Fibroblast of mammary gland (primary cell): ENCODE measurements around the gene SERPINC1.
"Not testable (repeated sequence)": the region's sequence is repeated elsewhere in the genome, so short reads cannot be mapped to it uniquely, and the experiment has no call there.

ENCODE experiments used
- DNase-seq: peaks from one replicate; pipeline ENCODE4 v3.0.0-alpha.2; 2010; ENCODE audit warnings: low read depth
- H3K4me3 ChIP-seq: 2 replicates; pipeline ENCODE4 v1.5.1; 2011; ENCODE audit warnings: low read depth, mild to moderate bottlenecking, low read length, moderate library complexity; ENCODE audit not compliant: control insufficient read depth
- CTCF ChIP-seq: conservative IDR thresholded peaks from 2 replicates; pipeline ENCODE4 v1.5.1; 2011; ENCODE audit warnings: low read depth, low read length, inconsistent platforms; ENCODE audit not compliant: control insufficient read depth, insufficient read depth

SERPINC1 gene

GRCh38 chr1:173934440-173934839, 17.3 kb upstream of the SERPINC1 start:
- no peak for TF ChIP-seq CTCF
- no peak for DNase-seq
- H3K4me3 ChIP-seq: no peak overlapping the region

GRCh38 chr1:173930541-173930940, 13.4 kb upstream of the SERPINC1 start:
- not testable (repeated sequence) for DNase-seq, H3K4me3 ChIP-seq

GRCh38 chr1:173925306-173926242, 8.4 kb upstream of the SERPINC1 start:
- H3K4me3 ChIP-seq: no peak overlapping the region
- no peak for DNase-seq
- no peak for TF ChIP-seq CTCF

- no peak for TF ChIP-seq CTCF
- DNase-seq: no peak
- H3K4me3 ChIP-seq: no peak overlapping the region
These were observed 3.7 kb upstream of the SERPINC1 start for GRCh38 chr1:173920861-173921260.

GRCh38 chr1:173917635-173918493, 737 bp upstream of the SERPINC1 start:
- no peak for DNase-seq
- H3K4me3 ChIP-seq: no peak overlapping the region
- no peak for TF ChIP-seq CTCF

- DNase-seq: no peak
- TF ChIP-seq CTCF: no peak
- no peak overlapping the region for H3K4me3 ChIP-seq
These were observed 460 bp downstream of the SERPINC1 start for GRCh38 chr1:173916667-173917066.

- H3K4me3 ChIP-seq: no peak overlapping the region
- no peak for DNase-seq
- TF ChIP-seq CTCF: no peak
These were observed 1.5 kb downstream of the SERPINC1 start for GRCh38 chr1:173915596-173915995.
